Activated CD4-positive, alpha-beta T cell treated with anti-CD3 and anti-CD28 coated beads, Interleukin-2, amount 10 ng/mL, durations not matched to agents 24 days and 14 days (primary cell): Measurements from ENCODE around the gene CDKL5. TPM values are rescaled to one million over a fixed set of nuclear protein-coding genes. Genes with fewer than 3 reads are reported as not detected.

Experiments
- DNase-seq: peaks from one replicate; pipeline ENCODE4 v3.0.0; 2022
- H3K27ac Mint-ChIP-seq: one replicate; pipeline ENCODE4 v1.8.0; 2022; ENCODE audit warnings: mild to moderate bottlenecking, mixed read lengths
- H3K27me3 Mint-ChIP-seq: one replicate; pipeline ENCODE4 v1.8.0; 2022; ENCODE audit warnings: mixed read lengths
- H3K36me3 Mint-ChIP-seq: one replicate; pipeline ENCODE4 v1.8.0; 2022; ENCODE audit warnings: low read depth, mild to moderate bottlenecking, mixed read lengths
- H3K4me1 Mint-ChIP-seq: one replicate; pipeline ENCODE4 v1.8.0; 2021; ENCODE audit warnings: mixed read lengths
- H3K4me3 Mint-ChIP-seq: one replicate; pipeline ENCODE4 v1.8.0; 2022; ENCODE audit warnings: mild to moderate bottlenecking, moderate library complexity, mixed read lengths
- H3K9me3 Mint-ChIP-seq: one replicate; pipeline ENCODE4 v1.8.0; 2021; ENCODE audit warnings: mixed read lengths
- intact Hi-C: fragments of 100-400 bp; cut with micrococcal nuclease; formaldehyde crosslinking; loops from one replicate; pipeline ENCODE4 v1.15.1; 2023
- total RNA-seq: library from RNA; stranded (reverse); gene quantifications from 2 replicates; pipeline ENCODE4 v1.2.3, GENCODE V29; 2022

CDKL5 gene
- total RNA-seq, 1 donor from 2014 or later, result 0.23 TPM

DNA sequence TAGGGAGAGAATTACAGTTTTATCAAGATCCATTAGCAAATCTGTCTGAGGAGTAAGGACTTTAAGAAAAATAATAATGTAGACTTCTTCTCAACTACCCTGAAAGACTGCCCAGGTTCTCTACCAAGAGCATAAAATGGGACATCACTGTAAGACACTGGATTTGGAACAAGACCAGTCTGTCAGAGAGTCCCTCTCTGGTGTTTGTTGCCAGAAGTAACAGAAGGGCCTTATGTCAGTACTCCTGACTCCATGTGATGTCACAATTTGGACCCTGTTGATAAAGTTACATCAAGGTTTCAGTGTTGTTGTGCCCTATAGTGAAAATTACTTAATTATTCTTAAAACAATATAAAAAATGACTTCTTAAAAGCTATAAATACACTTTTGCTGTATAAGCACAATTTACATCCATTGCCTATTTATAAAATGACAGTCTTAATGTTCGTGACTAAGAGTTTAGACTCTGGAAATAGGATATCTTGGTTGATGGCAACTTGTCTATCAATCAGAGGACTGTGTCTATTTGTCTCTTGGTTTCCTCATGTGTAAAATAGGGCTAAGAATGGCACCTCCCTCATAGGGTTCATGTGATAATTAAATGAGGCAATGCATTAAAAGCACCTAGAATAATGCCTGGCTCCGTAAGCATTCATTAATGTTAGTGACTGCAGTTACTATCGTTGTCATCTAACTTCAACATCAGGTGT, 188.7 kb downstream of the CDKL5 start:
- Mint-ChIP-seq H3K36me3 (no peaks in the 10 kb centered on the region), H3K4me3 (no peak overlapping the region), H3K4me1 (no peaks in the 10 kb centered on the region), H3K27ac (no peak overlapping the region), H3K27me3 (no peaks in the 10 kb centered on the region), H3K9me3 (no peaks in the 10 kb centered on the region)
- intact Hi-C loops, result no loop called here
- no peak for DNase-seq

DNA sequence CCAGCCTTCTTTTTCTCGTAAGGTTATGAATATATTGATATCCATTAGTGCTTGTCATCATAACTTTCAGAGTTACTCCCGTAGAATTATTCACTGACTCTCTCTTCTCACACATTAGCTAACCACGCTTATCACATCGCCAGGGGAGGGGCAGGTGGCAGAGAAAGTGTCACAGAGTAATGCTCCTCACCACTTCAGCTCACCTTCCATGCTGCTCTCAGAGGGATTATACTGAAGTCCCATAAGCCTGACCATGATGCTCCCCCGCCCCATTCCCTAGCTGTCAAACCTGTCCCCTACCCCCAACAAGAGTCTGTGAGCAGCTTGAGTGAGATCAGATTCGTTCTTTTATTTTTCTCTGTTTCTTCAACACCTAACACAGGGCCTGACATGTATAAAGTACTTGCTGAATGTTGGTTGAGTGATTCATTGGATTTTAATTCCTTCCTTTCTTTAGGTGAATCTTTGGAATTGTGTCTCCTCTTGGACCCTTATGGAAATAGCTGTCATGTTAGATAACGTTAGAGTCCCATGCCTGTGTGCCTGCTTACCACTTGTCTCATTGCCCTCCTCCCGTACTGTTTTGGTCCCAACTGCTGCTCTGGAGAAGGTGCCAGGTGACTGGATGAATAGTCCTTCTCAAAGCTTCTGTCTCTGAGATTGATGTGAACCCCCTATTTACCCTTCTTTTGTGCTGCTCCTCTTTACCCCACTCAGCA, 191.4 kb downstream of the CDKL5 start:
- intact Hi-C loops, result no loop called here
- H3K4me1 Mint-ChIP-seq, result no peaks in the 10 kb centered on the region
- H3K27ac Mint-ChIP-seq, result no peak overlapping the region
- H3K9me3 Mint-ChIP-seq, result no peaks in the 10 kb centered on the region
- no peaks in the 10 kb centered on the region for H3K36me3 Mint-ChIP-seq
- H3K27me3 Mint-ChIP-seq, result no peaks in the 10 kb centered on the region
- no peak for DNase-seq
- H3K4me3 Mint-ChIP-seq, result no peak overlapping the region

DNA sequence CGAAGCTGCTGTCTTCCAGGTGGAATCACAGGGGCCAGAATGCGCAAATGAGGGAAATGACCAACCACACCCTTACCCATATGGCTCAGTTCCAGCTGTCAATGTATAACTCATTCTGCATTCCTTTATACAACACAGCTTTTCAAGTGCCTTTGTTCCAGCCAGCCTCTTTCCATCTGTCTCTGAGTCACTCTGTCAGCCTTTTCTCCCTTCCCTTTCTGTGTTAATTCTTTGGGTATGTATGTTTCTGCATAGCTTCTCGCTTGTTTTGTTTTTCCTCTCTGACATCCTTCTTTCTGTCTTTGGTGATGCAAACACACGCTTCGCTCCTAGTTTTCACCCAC, 192.0 kb downstream of the CDKL5 start:
- no peaks in the 10 kb centered on the region for H3K9me3 Mint-ChIP-seq
- no peaks in the 10 kb centered on the region for H3K27me3 Mint-ChIP-seq
- no peaks in the 10 kb centered on the region for H3K4me1 Mint-ChIP-seq
- no peak for DNase-seq
- intact Hi-C loops, result no loop called here
- no peaks in the 10 kb centered on the region for H3K36me3 Mint-ChIP-seq
- H3K4me3 Mint-ChIP-seq, result no peak overlapping the region
- no peak overlapping the region for H3K27ac Mint-ChIP-seq

DNA sequence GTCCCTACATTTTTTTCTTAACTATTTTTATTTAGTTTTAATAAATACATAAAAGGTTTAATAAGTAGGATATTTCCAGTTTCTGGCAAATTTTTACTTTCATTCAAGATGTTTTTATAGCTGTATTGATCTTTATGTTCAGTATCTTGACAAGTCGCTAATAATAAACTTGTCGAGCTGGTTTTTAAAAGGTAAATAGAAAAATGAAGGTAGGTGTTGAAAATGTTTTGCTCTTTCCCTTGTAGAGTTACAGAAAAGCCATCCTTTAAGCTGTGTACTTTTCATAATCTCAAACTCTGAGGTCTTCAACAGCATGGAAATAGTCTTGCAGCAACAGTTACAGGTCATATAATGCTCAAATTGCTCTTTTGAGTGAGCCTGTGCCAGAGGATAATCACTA, 193.9 kb downstream of the CDKL5 start:
- intact Hi-C loops, result no loop called here
- Mint-ChIP-seq H3K4me1 (no peaks in the 10 kb centered on the region), H3K27ac (no peak overlapping the region), H3K36me3 (no peaks in the 10 kb centered on the region), H3K4me3 (no peak overlapping the region), H3K27me3 (no peaks in the 10 kb centered on the region), H3K9me3 (no peaks in the 10 kb centered on the region)
- no peak for DNase-seq

DNA sequence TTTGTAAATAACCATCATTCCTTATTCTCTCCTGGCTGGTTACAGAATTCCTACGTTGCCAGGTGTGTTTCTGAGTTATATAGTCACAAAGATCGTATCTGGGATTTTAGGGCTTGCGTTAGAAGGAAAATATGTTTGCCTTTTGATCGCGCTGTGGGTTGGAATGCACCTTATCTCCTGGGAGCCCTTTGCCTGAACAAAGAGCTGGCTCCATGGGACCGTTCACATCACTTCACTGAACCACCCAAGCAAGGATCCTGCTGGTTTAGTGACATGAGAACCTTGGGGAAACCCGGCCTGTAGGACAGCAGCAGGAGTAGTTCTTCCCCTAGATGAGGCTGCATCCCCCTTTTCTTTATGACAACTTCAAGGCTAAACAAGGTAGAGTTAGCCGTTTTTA, 194.9 kb downstream of the CDKL5 start:
- intact Hi-C loops, result no loop called here
- H3K4me3 Mint-ChIP-seq, result no peak overlapping the region
- H3K27ac Mint-ChIP-seq, result no peak overlapping the region
- H3K27me3 Mint-ChIP-seq, result no peaks in the 10 kb centered on the region
- no peaks in the 10 kb centered on the region for H3K9me3 Mint-ChIP-seq
- H3K4me1 Mint-ChIP-seq, result no peaks in the 10 kb centered on the region
- no peaks in the 10 kb centered on the region for H3K36me3 Mint-ChIP-seq
- no peak for DNase-seq

DNA sequence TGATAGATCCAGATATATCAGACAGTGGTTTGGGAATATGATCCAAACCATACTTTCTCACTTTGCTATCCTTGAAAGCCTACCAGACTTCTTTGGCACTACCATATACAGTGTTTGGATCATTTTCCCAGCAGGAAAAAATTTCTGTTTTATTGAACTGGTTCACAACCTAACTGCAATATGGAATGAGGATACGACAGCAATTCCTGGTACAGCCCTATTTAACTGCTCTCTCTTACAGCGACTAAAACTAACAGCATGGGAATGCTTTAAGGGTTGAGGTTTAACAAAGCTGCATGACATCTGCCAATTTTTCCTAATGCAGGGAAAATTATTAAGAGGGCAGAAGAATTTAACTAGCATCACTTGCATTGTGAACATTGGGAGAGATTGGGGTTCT, 199.2 kb downstream of the CDKL5 start:
- DNase-seq, result no peak
- no peaks in the 10 kb centered on the region for H3K4me1 Mint-ChIP-seq
- intact Hi-C loops, result no loop called here

DNA sequence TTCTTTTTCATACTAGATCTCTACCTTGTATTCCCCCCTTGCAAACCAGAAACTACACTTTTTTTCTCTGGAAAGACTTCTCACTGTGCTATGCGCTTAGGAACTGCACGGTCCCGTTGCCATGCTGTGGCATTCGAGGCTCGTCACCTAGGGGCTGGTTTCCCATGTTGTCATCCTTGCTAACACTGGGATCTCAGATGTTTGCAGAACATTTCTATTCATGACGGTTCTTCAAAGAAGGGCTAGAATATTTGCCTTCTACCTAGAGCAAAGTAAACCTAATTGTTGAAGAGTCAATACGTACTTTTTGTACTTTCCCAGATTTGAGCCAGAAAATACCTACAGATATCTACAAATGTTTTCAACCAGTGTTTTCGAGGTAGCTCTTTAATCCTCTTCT, 205.5 kb downstream of the CDKL5 start:
- H3K27me3 Mint-ChIP-seq, result no peaks in the 10 kb centered on the region
- no peaks in the 10 kb centered on the region for H3K9me3 Mint-ChIP-seq
- intact Hi-C loops, result no loop called here
- H3K36me3 Mint-ChIP-seq, result no peaks in the 10 kb centered on the region
- no peak overlapping the region for H3K27ac Mint-ChIP-seq
- H3K4me1 Mint-ChIP-seq, result no peaks in the 10 kb centered on the region
- DNase-seq, result no peak
- no peak overlapping the region for H3K4me3 Mint-ChIP-seq

More for the DNA sequence above, 199.2 kb downstream of the CDKL5 start:
- Mint-ChIP-seq H3K27me3 (no peaks in the 10 kb centered on the region), H3K9me3 (no peaks in the 10 kb centered on the region), H3K36me3 (no peaks in the 10 kb centered on the region), H3K4me3 (no peak overlapping the region), H3K27ac (no peak overlapping the region)

DNA sequence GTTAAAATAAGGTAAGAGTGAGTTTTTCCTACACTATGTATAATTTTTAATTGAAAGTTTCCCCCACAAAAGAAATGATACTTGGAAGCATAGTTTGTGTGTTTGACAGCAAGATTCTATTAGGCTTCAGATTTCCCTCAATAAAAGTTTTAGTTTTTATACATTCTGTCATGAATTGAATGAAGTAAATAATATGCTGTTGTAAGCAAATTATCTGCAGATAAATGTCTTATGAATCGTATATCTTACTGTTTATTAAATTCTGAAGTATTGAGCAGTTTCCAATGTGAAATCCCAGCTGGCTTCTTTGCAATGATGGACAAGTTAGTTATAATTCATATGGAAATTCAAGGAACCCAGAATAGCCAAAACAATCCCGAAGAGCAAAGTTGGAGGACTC, 213.0 kb downstream of the CDKL5 start:
- intact Hi-C loops, result no loop called here
- Mint-ChIP-seq H3K27me3 (no peaks in the 10 kb centered on the region), H3K4me3 (no peak overlapping the region), H3K36me3 (no peaks in the 10 kb centered on the region), H3K4me1 (no peaks in the 10 kb centered on the region), H3K27ac (no peak overlapping the region), H3K9me3 (no peaks in the 10 kb centered on the region)
- no peak for DNase-seq

DNA sequence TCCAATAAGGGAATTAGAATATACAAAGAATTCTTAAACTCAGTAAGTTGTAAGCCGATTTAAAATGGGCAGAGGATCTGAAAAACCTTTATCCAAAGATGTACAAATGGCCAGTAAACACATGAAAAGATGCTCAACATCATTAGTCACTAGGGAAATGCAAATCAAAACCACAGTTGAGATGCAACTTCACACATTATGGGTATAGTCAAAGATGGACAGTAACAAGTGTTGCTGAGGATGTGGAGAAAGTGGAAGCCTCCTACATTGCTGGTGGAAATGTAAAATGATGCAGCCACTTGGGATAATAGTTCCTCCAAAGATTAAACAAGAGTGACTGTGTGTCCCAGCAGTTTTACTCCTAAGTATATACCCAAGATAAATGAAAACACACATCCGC, 213.9 kb downstream of the CDKL5 start:
- DNase-seq, result no peak
- no peaks in the 10 kb centered on the region for H3K36me3 Mint-ChIP-seq
- H3K27me3 Mint-ChIP-seq, result no peaks in the 10 kb centered on the region
- intact Hi-C loops, result no loop called here
- H3K4me1 Mint-ChIP-seq, result no peaks in the 10 kb centered on the region
- no peak overlapping the region for H3K4me3 Mint-ChIP-seq
- no peak overlapping the region for H3K27ac Mint-ChIP-seq
- H3K9me3 Mint-ChIP-seq, result no peaks in the 10 kb centered on the region

DNA sequence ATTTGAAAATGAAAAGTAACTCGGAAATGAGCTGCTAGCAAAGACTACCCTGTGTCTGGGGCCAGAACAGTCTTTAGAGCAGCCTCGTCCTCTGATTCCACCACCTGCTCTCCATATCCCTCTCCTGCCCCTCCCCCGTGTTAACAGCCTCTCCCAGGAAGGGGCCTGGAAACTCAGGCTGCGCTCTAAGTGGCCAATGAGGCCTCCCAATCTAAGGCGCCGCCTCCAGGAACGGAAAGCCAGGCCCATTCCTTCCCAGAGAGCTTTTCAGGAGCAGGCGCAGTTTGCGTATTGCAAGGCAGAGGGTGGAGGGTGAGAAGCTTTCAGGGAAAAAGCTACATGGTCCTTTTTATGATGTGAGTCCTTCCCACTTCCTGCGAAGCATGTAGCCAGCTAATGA, 215.3 kb downstream of the CDKL5 start:
- Mint-ChIP-seq H3K9me3 (no peaks in the 10 kb centered on the region), H3K36me3 (no peaks in the 10 kb centered on the region), H3K4me1 (no peaks in the 10 kb centered on the region), H3K4me3 (no peak overlapping the region), H3K27ac (no peak overlapping the region), H3K27me3 (no peaks in the 10 kb centered on the region)
- no peak for DNase-seq
- intact Hi-C loops, result no loop called here

DNA sequence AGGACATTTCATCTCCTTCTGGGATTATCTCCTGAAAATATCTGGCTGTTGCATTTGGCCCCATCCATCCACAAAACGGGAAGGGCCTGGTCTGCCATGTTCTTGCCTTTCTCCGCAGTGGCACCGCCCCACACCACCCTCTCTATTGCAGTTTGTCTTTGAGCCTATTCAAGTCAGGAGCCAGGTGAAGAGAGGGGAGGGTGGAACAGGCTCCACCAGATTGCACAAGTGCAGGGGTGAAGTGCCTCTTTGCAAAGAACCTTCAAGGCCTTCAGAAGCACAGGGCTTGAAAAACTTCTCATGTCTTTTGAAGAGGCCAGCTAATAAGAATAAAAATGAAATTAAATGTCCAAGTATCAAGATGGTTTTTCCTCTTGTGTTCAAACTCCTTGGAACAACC, 217.8 kb downstream of the CDKL5 start:
- H3K27ac Mint-ChIP-seq, result no peak overlapping the region
- no peaks in the 10 kb centered on the region for H3K27me3 Mint-ChIP-seq
- H3K36me3 Mint-ChIP-seq, result no peaks in the 10 kb centered on the region
- intact Hi-C loops, result no loop called here
- no peak for DNase-seq
- H3K4me1 Mint-ChIP-seq, result no peaks in the 10 kb centered on the region
- H3K4me3 Mint-ChIP-seq, result no peak overlapping the region
- H3K9me3 Mint-ChIP-seq, result no peaks in the 10 kb centered on the region

DNA sequence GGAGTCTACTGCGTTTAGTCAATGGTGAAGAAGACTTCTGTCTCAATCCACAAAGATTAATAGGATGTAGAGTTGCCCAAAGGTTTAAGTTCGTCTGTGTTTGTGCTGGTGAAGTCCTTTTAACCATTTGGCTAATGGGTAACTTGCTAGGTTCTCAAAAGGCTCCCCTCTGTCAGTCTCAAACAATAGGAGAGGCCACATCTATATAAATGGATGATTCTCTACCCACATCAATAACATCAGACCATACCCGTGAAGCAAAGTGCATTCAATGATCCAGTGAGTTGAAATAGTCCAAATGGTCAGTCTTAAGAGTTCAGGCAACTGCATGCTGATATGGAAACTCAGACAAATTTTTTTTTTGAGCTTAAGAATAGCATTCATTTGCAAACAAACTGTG, 218.4 kb downstream of the CDKL5 start:
- intact Hi-C loops, result no loop called here
- Mint-ChIP-seq H3K4me3 (no peak overlapping the region), H3K36me3 (no peaks in the 10 kb centered on the region)

DNA sequence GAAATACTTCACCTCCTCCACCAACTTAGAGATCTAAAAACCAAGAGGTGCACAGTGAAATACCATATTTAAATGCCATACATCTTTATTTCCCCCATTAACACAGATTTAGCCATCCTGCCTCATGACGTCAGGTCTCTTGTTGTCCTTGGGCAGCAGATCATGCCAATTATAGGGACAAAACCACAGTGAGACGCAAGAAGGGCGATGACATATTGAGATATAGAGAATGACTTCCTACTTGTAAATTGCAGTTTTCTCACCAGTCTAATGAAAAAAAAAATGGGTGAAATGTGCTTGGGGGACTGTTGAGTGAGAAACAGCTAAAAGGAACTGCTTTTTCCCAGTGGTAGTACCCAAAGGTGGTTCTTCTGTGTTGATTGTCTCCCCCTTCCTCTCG, 222.2 kb downstream of the CDKL5 start:
- H3K4me3 Mint-ChIP-seq, result no peak overlapping the region
- H3K27ac Mint-ChIP-seq, result no peak overlapping the region
- H3K36me3 Mint-ChIP-seq, result no peaks in the 10 kb centered on the region
- H3K9me3 Mint-ChIP-seq, result no peaks in the 10 kb centered on the region
- no peak for DNase-seq
- no peaks in the 10 kb centered on the region for H3K27me3 Mint-ChIP-seq
- H3K4me1 Mint-ChIP-seq, result no peaks in the 10 kb centered on the region
- intact Hi-C loops, result no loop called here

More for the DNA sequence above, 218.4 kb downstream of the CDKL5 start:
- no peak overlapping the region for H3K27ac Mint-ChIP-seq
- no peaks in the 10 kb centered on the region for H3K4me1 Mint-ChIP-seq
- no peak for DNase-seq
- no peaks in the 10 kb centered on the region for H3K9me3 Mint-ChIP-seq
- H3K27me3 Mint-ChIP-seq, result no peaks in the 10 kb centered on the region

DNA sequence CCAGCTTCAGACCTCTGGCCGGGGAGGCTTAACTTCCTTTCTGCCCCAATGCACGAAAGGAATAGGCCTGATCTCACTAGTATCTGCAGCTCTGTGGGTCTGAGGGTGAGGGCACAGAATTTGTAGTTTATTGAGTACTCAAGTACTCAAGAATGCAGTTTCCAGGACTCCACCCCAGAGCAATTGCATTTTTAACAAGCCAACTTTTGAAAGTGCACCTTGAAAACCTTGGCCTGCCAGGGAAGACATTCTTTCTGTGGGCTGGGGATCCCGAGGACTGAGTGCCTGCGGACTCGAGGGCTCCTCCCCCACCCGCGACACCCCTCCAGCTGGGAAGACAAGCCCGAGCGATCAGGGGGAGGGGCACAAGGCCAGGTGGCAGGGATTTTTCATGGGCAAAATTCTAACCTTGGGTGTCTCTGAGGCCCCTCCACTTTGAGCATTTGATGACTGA, 224.1 kb downstream of the CDKL5 start:
- no peak overlapping the region for H3K4me3 Mint-ChIP-seq
- no peak overlapping the region for H3K27ac Mint-ChIP-seq
- no peaks in the 10 kb centered on the region for H3K4me1 Mint-ChIP-seq
- H3K9me3 Mint-ChIP-seq, result no peaks in the 10 kb centered on the region
- H3K36me3 Mint-ChIP-seq, result no peaks in the 10 kb centered on the region
- DNase-seq, result no peak
- intact Hi-C loops, result no loop called here
- H3K27me3 Mint-ChIP-seq, result no peaks in the 10 kb centered on the region

DNA sequence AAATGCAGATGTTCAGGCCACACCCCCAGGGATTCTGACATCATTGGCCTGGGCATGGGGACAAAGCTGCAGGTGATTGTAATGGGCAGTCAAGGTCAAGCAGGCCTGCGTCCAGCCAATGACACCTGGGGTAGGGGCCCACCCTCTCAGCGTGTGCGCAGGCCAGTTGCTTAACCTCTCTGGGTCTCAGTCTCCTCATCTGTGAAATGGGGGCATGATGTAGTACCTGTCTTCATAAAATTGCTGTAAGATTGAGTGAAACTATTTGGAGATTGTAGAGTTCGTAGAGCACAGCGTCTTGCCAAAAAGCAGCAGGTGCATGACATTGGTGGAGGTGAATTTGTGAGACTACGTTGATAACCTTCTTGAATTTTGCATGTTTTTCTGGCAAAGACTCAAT, 225.3 kb downstream of the CDKL5 start:
- no peaks in the 10 kb centered on the region for H3K36me3 Mint-ChIP-seq
- no peak for DNase-seq
- H3K4me1 Mint-ChIP-seq, result no peaks in the 10 kb centered on the region
- intact Hi-C loops, result no loop called here
- no peak overlapping the region for H3K4me3 Mint-ChIP-seq
- no peaks in the 10 kb centered on the region for H3K27me3 Mint-ChIP-seq
- H3K9me3 Mint-ChIP-seq, result no peaks in the 10 kb centered on the region
- no peak overlapping the region for H3K27ac Mint-ChIP-seq
